HUDEP-2 (cell line): ENCODE data around the gene CDH24.

Experiments used
- DNase-seq, 76 experiments: peaks; one replicate each; lab custom pipeline; 2025; ENCODE audit not compliant: unreplicated experiment in 76 of 76; lab: John Stamatoyannopoulos, UW

CDH24 gene

DNA sequence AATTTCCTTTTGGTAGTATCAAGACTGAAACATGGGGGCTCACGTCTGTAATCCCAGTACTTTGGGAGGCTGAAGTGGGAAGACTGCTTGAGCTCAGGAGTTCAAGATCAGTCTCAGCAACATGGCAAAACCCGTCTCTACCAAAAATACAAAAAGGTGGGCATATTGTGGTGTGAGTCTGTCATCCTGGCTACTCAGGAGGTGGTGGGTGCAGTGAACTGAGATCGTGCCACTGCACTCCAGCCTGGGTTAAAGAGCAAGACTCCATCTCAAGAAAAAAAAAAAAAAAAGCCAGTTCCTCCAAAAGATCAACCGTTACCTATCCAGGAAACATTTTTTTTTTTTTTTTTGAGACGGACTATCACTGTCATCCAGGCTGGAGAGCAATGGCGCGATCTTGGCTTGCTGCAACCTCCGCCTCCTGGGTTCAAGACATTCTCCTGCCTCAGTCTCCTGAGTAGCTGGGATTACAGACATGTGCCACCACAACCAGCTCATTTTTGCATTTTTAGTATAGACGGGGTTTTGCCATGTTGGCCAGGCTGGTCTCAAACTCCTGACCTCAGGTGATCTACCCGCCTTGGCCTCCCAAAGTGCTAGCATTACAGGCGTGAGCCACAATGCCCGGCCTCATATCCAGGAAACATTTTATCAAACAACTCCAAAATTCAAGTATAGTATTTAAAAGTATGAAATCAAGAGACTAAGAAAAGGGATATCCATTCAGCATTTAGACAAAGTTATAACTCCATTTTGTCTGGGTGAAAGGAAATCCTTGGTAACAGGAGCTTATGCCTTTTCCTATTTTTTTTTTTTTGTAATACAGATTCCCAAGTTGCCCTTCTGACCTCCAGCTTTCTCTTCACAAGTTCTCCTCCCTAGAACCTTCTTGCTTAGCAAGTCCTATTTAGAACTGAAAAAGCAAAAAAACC, 34.2 kb upstream of the CDH24 start:
- DNase-seq: no peak

DNA sequence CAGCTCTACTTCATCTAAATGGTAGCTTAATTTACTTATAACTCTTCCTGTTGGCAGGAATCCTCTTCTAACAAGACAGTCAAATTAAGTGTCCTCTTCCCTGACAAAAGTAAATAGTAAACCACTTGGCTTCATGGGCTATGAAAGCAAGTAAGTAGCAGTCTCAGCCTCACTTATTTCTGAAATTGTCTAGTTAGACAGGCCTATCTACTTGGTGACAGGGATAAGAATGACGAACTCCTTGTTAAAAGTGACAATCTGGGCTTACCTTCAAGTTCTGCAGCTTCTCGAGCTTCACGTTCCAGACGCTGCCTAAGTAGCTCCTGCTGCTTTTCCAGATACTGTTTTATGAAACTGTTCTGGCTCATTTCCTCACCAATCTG, 32.9 kb upstream of the CDH24 start:
- DNase-seq: no peak

DNA sequence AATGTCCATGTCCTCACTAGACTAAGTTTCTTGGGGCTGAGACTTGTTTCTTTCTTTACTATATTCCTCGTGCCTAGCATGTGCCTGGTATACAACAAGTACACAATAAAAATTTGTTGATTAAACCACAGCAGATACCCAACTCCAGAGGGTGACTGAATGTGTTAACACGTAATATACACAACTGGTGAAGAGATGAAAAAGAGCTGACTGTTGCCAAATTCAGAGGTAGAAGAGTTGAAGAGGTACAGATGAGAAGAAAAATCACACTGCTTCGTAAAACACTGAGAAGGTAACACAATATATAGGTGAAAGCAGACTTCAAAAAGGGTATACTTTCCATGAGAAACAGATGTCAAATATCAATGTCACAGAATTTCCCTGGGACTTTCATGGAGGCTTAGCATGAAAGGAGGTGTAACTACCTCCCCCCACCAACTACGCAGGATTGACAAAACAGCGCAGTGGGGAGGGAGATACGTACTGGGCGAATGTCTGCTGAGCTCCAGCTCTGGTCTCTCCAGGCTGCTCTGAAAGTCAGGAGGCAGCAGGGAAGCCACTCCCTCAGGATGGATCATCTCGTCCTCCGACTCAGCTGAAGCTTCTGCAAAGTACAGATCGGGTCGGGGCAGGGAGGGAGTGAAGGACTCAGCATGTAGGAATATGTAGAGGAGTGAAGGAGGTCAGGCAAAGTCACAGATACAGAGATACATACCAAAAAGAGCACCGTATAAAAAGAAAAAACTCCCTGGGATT, 32.4 kb upstream of the CDH24 start:
- DNase-seq: no peak

DNA sequence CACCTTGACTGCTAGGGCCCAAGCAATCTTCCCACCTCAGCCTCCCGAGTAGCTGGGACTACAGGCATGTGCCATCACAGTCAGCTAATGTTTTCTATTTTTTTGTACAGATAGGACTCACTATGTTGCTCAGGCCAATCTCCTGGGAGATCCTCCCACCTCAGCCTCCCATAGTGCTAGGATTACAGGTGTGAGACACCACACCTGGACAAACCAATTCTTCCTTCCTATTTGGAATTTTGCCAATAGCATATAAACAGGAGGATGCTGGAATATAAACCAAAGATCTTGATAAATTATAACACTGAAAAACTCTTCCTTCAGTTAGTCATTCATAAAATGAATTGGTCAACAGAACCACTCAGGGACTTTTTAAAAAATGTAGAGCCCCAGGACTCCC, 29.2 kb upstream of the CDH24 start:
- no peak for DNase-seq

DNA sequence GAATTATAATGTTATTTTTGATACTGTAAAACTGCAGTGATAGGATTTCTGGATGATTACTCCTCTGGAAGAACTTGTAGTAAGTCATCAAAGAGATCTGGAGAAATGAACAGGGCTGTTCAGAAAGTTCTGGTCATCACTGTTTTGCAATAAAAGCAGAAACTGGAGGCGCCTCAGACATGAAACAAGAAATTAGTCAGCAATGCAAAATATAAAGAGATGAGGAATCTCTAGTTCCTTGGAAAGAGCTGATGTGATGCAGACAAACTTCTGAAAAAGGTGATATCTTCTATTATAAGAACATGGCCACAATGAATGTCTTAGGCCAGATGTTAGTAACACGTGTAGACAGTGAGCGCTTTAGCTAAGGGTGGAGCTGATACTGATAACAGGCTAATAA, 28.1 kb upstream of the CDH24 start:
- DNase-seq: no peak

DNA sequence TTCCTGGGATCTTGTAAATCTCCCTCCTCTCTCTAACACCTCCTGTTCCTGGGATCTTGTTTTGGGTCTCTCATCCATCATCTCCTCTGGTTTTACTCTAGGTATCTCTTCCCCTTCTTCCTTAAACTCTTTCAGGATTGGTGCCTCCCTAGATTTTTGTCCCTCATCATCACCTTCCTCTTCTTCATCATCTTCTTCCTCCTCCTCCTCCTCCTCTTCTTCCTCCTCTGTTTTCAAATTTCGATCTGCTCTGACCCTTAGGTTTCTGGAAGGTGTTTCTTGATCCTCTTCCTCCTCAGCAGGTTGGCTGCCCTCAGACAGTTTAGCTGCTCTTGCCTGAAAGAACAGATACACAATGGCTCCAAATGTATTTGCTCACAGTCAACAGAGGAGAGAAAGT, 23.2 kb upstream of the CDH24 start:
- DNase-seq: no peak

DNA sequence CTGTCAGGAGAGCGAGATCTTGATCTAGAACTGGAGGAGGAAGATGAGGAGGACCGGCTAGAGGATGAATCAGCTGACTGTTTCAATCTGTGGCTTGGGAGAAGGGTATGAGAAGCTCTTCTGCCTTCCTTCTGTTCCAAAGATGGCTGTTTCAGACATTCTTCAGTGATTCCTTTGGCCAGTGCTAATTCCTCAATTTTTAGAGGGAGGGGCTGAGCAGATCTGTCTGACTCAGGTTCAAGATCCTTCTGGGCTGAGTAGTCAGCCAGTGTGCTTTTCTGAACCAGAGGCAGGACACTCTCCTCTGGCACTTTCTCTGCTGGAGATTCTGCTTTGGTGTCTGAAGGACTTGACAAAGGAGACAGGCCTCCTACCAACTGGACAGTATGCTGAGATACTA, 22.4 kb upstream of the CDH24 start:
- DNase-seq: no peak

DNA sequence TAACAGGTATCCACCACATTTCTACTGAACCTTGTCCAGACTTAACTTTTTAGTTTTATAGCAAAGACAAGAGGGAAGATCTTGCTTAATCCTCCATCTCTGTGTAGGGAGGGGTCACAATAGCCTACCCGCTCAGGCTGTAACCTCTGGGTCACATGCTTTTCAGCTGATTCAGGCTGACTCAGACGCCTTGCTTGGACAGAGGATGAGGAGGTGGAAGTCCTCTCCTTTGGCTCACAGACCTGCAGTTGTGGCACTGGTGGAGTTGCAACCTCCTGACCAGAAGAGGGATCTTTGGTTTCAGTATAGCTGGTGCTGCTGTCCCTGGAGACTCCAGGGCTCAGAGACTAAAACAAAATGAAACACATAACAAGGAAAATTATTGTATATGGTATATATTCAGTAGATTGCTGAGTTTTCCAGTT, 21.4 kb upstream of the CDH24 start:
- no peak for DNase-seq

DNA sequence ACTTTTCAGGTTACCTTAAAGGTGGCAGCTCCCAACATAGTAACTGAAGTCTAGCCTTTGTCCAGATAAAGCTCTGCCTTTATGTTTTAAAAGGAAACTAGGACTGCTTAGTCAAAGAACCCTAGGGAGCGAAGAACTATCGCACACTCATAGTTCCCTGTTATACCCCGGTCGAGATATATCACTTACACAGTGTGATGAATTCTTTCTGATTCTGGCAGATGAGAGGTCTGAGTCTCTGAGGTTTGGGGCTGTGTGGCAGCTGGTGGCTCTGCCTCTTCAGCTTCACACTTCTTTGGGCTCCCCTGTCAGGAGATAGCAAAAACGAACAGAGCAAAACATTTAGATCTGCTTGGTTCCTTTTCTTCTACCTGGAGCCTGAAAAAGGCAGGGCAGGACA, 20.6 kb upstream of the CDH24 start:
- no peak for DNase-seq

DNA sequence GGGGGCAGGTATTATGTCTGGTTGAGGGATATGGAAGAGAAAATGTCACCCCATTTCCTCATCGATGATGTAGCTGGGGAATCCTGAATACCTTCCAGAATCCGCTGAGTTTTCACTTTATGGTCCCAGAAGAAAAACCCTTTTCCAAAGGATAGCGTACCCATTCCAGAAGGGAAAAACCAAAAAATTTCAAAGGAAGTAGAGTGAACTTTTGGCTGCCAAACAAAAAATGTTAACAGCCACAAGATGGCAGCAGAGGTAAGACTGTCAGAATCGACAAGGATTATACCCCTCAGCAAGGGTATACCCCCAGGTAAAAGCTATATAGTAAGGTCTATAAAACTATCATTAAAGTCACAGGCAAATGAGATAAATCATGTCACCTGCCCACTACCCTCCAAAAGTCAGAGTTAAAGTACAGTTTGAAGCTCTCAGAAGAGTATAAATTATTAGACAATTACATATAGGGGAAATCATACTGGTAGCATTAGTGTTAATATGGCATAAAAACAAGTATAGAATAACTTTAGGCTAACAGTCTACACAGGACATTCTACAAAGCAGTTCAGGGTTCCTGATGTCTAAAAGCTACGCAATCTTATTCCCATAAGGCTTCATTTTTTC, 19.6 kb upstream of the CDH24 start:
- no peak for DNase-seq

DNA sequence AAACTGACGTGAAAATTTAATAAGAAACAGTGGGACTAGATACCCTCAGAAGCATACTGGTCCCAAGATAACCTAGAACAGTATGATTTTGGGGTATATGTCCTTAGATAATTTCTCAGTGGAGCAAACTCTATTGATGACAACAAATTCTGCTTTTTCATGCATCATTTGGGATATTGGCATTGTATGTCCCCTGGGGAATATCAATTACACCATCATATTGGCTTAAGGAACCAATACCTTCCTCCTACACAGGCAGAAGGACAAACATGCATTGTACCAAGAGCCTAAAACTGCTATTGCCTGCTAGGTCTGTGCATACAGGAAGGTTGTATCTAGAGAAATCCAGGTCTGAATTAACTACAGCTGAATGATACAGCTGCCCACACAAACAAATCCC, 17.6 kb upstream of the CDH24 start:
- DNase-seq: no peak

DNA sequence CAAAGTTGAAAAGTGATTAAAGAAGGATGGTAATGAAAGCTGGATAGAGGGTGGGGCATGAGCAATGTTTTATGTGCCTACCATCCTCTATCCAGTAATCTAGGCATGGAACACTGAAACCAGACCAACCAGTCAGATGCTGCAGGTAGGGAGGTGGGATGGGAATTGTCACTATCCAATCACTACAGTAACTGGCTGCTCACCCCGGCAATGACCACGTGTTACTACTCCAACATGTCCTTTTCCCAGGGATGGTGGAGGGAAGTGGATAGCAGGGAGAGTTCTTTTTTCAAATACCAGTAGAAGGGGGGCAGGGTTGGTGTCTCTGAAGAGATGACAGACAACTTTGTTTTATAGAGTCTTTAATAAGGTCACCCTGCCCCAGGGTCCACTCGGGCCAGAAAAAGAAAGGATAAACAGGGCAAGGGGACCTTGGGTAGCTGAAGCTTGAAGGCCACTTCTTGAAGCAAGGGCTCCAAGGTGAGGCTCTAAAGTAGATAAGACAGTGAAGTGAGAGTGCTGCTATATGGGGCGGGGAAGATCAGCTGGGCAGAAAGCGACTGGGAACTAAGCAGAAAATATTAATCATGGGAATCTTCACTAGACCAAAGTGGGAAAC, 14.7 kb upstream of the CDH24 start:
- DNase-seq: no peak

DNA sequence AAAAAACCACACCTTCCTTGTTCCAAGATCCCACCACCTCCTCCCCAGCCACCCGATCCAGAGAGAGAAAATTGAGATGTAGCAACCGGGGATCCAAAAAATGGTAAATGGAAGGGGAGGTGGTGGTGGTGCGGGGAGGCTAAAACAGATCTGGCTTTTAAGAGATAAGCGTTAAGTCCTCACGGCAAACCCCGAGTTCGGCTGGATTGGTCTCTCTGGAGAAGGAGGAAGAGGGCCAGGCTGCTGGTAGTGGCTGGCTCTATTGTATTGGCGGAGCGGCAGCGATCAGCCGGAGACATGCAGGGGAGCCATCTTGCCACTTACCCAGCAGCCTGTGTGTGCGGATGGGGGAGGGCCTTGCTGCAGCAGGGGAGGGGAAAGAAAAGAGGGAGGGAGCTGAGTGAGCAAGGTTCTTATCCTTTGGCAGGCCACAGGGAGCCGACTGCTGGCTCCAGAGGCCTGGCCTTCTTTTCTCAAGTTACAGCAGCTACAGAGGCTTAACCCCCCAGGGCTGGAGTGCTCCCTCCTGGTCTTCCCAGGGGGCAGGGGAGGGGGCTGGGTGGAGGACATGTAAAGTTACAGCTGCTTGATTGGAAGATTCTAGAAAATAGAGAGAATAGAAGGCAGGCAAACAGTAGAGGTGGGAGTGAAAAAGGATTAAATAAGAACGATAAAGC, 14.1 kb upstream of the CDH24 start:
- no peak for DNase-seq

DNA sequence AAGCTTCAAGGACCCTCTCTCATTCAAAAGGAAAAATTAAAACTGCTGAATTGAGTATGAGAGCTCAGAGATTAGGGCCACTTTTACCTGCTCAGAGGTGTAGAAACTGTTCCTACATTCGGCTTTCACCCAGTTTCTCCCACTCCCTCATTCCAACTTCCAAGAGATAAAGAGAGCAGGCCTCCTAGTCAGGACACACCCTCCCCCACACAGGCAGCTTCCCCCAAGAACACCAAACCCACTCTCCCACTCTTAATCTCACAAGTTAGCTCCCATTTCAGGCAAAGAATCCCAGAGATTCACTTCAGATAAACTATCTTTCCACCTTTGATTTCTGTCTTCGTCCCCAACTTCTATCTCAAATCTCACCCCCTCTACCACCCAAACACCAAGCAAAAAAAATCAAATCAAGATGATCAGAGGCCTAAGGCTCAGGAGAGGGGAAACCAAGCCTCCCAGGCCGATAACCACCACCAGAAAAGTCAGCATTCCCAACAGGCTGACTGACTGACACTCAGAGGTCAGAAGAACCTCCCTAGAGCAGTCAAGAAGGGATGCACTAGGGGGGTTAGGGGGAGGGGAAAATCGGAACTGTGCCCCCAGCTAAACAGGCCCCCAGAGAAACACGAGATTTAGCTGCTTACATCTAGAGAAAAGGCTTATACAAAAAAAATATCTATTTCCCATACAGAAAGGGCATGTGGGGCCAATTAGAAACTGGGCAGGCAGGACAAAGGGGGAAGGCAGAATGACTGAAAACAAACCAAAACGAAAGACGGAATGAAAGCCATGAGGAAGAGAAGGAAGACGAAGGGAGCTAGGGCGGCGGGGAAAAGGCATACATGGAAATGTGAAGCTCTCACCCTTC, 13.2 kb upstream of the CDH24 start:
- DNase-seq: no peak

DNA sequence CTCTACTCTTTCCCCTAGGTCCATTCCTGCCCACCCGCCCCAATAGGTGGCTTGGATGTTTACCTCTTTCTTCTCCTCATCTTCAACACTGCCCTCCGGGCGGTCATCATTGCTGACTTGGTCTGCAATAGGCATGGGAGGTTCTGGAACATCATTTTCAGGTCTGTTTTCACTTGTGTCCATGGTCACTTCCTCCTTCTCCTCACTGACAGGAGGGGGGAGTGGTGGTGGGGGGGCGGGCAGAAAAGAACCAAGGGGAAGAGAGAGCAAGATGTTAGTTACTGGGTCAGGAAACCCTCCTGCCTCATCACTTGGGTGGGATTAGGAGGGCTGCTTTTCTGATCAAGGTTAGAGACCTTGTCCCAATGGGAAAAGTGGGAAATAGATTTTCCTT, 12.1 kb upstream of the CDH24 start:
- DNase-seq: no peak

DNA sequence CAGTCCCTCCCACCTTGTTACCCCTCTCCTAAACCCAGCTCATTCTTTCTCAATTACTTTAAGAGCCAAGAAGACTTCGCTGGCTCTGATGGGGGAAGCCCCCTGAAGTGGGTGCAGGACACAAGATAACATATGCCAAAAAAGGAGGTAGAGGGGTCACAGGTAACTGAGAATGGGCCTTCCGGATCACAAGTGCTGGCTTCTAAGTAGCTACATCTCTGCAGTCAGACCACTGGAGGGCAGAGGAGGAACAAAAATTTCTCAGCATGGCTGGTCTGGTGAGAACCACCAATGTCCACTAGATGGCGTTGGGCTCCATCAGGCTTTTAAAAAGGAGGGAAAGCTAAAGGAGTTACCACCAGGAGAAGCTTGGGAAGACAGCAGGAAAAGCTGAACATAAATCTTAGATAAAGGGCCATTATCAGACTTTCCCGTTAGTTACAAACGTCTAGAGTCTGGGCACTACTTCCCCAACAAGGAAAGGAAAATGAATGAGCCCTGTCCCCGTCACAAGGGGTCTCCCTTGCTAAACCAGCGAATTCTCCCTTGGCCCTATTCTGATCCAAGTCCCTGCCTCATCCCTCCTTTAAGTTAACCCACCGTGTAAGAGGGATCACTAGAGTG, 11.6 kb upstream of the CDH24 start:
- DNase-seq: no peak

DNA sequence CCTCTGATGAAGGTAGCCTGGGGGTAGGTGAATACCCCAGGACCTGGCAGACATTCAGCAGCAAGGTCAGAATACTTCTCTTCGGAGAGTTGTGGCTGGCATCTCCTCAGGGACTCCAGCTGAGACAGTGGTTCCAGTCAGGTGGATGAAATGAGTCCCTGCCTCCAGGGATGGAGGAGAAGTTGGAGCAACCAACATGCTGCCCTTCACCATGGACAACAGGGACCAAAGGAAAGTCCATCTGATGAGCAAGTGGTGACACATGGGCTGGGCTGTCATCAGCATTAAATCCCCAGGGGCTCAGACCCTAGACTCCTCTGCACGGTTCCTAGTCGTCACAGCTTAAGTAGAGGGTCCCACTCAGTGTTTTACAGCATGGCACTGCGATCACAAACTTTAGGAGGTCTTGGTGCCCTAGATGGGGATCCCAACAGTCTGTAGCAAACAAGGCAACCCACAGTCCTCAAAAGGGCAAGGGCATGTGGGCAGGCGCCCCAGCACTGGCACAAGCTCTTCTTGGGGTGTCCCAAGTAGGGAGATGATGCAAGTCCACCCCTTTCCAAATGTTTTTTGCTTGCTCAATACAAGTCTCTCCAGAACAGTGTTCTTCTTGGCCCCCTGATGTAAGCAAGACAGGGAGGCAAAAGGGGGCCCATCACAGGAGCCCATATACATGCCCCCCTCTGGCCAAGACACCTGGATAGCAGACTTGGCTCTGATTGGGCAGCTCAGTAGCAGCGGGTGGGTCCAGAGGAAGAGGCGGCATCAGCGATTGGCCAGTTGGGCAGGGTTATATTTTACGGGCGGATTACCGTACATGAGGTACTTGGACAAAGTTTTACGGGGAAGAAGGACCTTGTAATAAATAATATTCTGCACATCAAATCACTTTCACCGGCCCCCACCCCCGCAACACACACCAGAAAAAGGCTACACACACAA, 10.8 kb upstream of the CDH24 start:
- no peak for DNase-seq
